Smooth muscle cell (in vitro differentiated cells): ENCODE results near the gene CLCN6. TPM values are rescaled to one million over a fixed set of nuclear protein-coding genes. Genes with fewer than 3 reads are reported as not detected.

Source experiments
- DNase-seq: peaks from one replicate; lab custom pipeline; 2025; ENCODE audit not compliant: unreplicated experiment; lab: John Stamatoyannopoulos, UW
- H2AFZ ChIP-seq: fragments of 200-600 bp; sonication (generic); 2 replicates; pipeline ENCODE4 v1.6.0; 2016; ENCODE audit warnings: antibody characterized with exemption, low read depth, mild to moderate bottlenecking
- H3F3A ChIP-seq: fragments of 200-600 bp; sonication (generic); 2 replicates; pipeline ENCODE4 v1.6.0; 2017; ENCODE audit warnings: antibody characterized with exemption, low read depth
- H3K27ac ChIP-seq: fragments of 200-600 bp; sonication (generic); 2 replicates; pipeline ENCODE4 v1.5.1; 2016; ENCODE audit warnings: low read depth, mild to moderate bottlenecking
- H3K27me3 ChIP-seq: fragments of 200-600 bp; sonication (generic); 2 replicates; pipeline ENCODE4 v1.6.1; 2016; ENCODE audit warnings: low read depth, mild to moderate bottlenecking
- H3K36me3 ChIP-seq: fragments of 200-600 bp; sonication (generic); 2 replicates; pipeline ENCODE4 v1.5.1; 2016; ENCODE audit warnings: low read depth
- H3K4me1 ChIP-seq: fragments of 200-600 bp; sonication (generic); 2 replicates; pipeline ENCODE4 v1.5.1; 2016; ENCODE audit warnings: low read depth
- H3K4me2 ChIP-seq: fragments of 200-600 bp; sonication (generic); 2 replicates; pipeline ENCODE4 v1.6.0; 2016; ENCODE audit warnings: mild to moderate bottlenecking
- H3K4me3 ChIP-seq: fragments of 200-600 bp; sonication (generic); 2 replicates; pipeline ENCODE4 v1.5.1; 2016; ENCODE audit warnings: mild to moderate bottlenecking
- H3K79me2 ChIP-seq: fragments of 200-600 bp; sonication (generic); 2 replicates; pipeline ENCODE4 v1.6.0; 2016; ENCODE audit warnings: low read depth, mild to moderate bottlenecking
- H3K9ac ChIP-seq: fragments of 200-600 bp; sonication (generic); 2 replicates; pipeline ENCODE4 v1.6.0; 2016; ENCODE audit warnings: low read depth
- H3K9me3 ChIP-seq: fragments of 200-600 bp; sonication (generic); replicated peaks from 2 replicates; pipeline ENCODE4 v1.5.1; 2016; ENCODE audit warnings: low read depth
- H4K20me1 ChIP-seq: fragments of 200-600 bp; sonication (generic); 2 replicates; pipeline ENCODE4 v1.6.0; 2016; ENCODE audit warnings: low read depth
- CTCF ChIP-seq: fragments of 200-600 bp; sonication (generic); IDR thresholded peaks from 2 replicates; pipeline ENCODE4 v1.5.1; 2017; ENCODE audit warnings: borderline replicate concordance, mild to moderate bottlenecking, antibody characterized with exemption; ENCODE audit not compliant: insufficient read depth, poor library complexity, severe bottlenecking
- WGBS: methylation state at CpG from one replicate; pipeline ENCODE4 v1.1.7; 2016; ENCODE audit warnings: low lambda C conversion rate; 5-methylcytosine and 5-hydroxymethylcytosine counted together
- polyA plus RNA-seq: library from polyadenylated mRNA; unstranded; fragments of >200 nt; fragmentation: Nextera tagmentation; extraction: Ambion mirVana; gene quantifications from 2 replicates; pipeline ENCODE4 v1.2.1, GENCODE V29; 2016
- total RNA-seq: library from RNA; depleted of rRNA; stranded (reverse); fragments of >200 nt; gene quantifications from 2 replicates; pipeline ENCODE4 v1.2.3, GENCODE V29; 2014

CLCN6 gene
- total and polyA plus RNA-seq, 2 experiments from 2014 or later = 9.9 to 13.6 TPM

GRCh38 chr1:11768821-11769220, 37.2 kb upstream of the CLCN6 start:
- Histone ChIP-seq H3K9ac (no peak overlapping the region), H3K4me1 (no peaks in the 10 kb centered on the region), H3K36me3 (no peaks in the 10 kb centered on the region), H3K4me2 (no peak overlapping the region), H3K4me3 (no peak overlapping the region), H3K27me3 (no peaks in the 10 kb centered on the region), H4K20me1 (no peaks in the 10 kb centered on the region), H2AFZ (no peak overlapping the region), H3K27ac (no peak overlapping the region), H3K9me3 (no peaks in the 10 kb centered on the region), H3K79me2 (no peaks in the 10 kb centered on the region), H3F3A (no peaks in the 10 kb centered on the region)
- no peak for DNase-seq
- WGBS = 85% methylated on average over 4 of the region's 4 CpGs
- no peak for TF ChIP-seq CTCF

GRCh38 chr1:11769274-11769673, 36.7 kb upstream of the CLCN6 start:
- H3K27ac ChIP-seq = no peak overlapping the region
- no peak overlapping the region for H3K4me3 ChIP-seq
- WGBS = 96% methylated on average over 4 of the region's 4 CpGs
- no peaks in the 10 kb centered on the region for H4K20me1 ChIP-seq
- no peak for TF ChIP-seq CTCF
- no peak overlapping the region for H2AFZ ChIP-seq
- no peaks in the 10 kb centered on the region for H3K36me3 ChIP-seq
- no peak for DNase-seq
- no peak overlapping the region for H3K9ac ChIP-seq
- H3K27me3 ChIP-seq = no peaks in the 10 kb centered on the region
- H3K4me2 ChIP-seq = no peak overlapping the region
- H3F3A ChIP-seq = no peaks in the 10 kb centered on the region
- H3K4me1 ChIP-seq = no peaks in the 10 kb centered on the region
- H3K9me3 ChIP-seq = no peaks in the 10 kb centered on the region
- no peaks in the 10 kb centered on the region for H3K79me2 ChIP-seq

GRCh38 chr1:11770011-11770410, 36.0 kb upstream of the CLCN6 start:
- Histone ChIP-seq H3K4me3 (no peak overlapping the region), H4K20me1 (no peaks in the 10 kb centered on the region), H3K79me2 (no peaks in the 10 kb centered on the region), H3F3A (no peaks in the 10 kb centered on the region), H3K4me1 (no peaks in the 10 kb centered on the region), H3K27me3 (no peaks in the 10 kb centered on the region), H2AFZ (no peak overlapping the region), H3K36me3 (no peaks in the 10 kb centered on the region), H3K4me2 (no peak overlapping the region), H3K9ac (no peak overlapping the region), H3K9me3 (no peaks in the 10 kb centered on the region), H3K27ac (no peak overlapping the region)
- DNase-seq = no peak
- no peak for TF ChIP-seq CTCF

GRCh38 chr1:11771481-11772043, 34.4 kb upstream of the CLCN6 start:
- Histone ChIP-seq H3K9ac (no peak overlapping the region), H4K20me1 (no peaks in the 10 kb centered on the region), H3K27me3 (no peaks in the 10 kb centered on the region), H3K9me3 (no peaks in the 10 kb centered on the region), H3K36me3 (no peaks in the 10 kb centered on the region), H2AFZ (no peak overlapping the region), H3K27ac (no peak overlapping the region), H3K4me1 (no peaks in the 10 kb centered on the region), H3K4me3 (no peak overlapping the region), H3K4me2 (no peak overlapping the region), H3F3A (no peaks in the 10 kb centered on the region), H3K79me2 (no peaks in the 10 kb centered on the region)
- 78% methylated on average over 11 of the region's 11 CpGs for WGBS
- TF ChIP-seq CTCF = no peak
- no peak for DNase-seq
